Lower leg skin (tissue), 3 donors: ENCODE results near the gene THOP1.

ENCODE experiments used
- CTCF ChIP-seq, 3 donors: fragments of 450-650 bp; IDR thresholded peaks; one replicate each; pipeline ENCODE4 v1.5.1; 2016; ENCODE audit warnings: antibody characterized with exemption in 3 of 3, mild to moderate bottlenecking in 3 of 3, moderate library complexity in 2 of 3
- POLR2A ChIP-seq, 2 donors: fragments of 450-650 bp; IDR thresholded peaks; one replicate each; pipeline ENCODE4 v1.6.1; 2016 to 2017; ENCODE audit warnings: antibody characterized with exemption in 2 of 2, mild to moderate bottlenecking in 1 of 2, moderate library complexity in 1 of 2

GRCh38 chr19:2770055-2771013, 15.0 kb upstream of the THOP1 start:
- TF ChIP-seq POLR2A (IDR thresholded peaks at IDR 0.05) (no peak), CTCF (IDR thresholded peaks at IDR 0.05) (no peak)
